ENCODE results near the gene MOCOS.
A peak's percentile ranks its signal among the peaks of the same experiment; 100 is the strongest.

The MOCOS gene

DNA sequence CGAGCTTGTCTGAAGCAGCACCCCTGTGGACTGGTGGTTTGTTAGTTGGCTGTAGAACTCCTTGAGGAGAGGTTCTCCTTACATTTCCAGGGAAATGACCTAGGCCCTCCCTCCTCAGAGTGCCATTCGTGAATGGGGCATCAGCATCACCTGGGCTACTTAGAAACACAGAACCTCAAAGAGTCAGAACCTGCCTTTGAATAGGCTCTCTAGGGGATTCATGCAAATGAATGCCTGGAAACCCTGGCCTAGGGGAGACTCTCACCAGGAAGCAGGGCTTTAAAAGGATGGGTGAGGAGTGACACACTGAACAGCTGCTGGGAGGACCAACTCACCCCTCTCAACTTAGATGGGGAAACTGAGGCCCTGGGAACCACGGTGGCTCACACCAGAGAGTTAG lies 2.1 kb upstream of the MOCOS start:
- Histone ChIP-seq H3K4me3 (ENCODE audit: low read length) (no peak overlapping the region), H4K20me1 (ENCODE audit: control insufficient read depth, insufficient read depth, low read depth, low read length) (no peaks in the 10 kb centered on the region), H3K4me1 (ENCODE audit: control insufficient read depth, low read length) (peaks cover 10% of the 10 kb centered on the region), H3K4me2 (ENCODE audit: low read length) (no peak overlapping the region), H3F3A (ENCODE audit: control insufficient read depth, insufficient read depth) (no peaks in the 10 kb centered on the region), H3K27me3 (ENCODE audit: control insufficient read depth, low read length) (peaks cover 28% of the 10 kb centered on the region), H3K9me3 (ENCODE audit: control insufficient read depth, insufficient read depth, low read length) (no peaks in the 10 kb centered on the region), H3K9me2 (replicated peaks; ENCODE audit: control insufficient read depth, low read length) (no peaks in the 10 kb centered on the region), H3K36me3 (ENCODE audit: control insufficient read depth, low read length) (no peaks in the 10 kb centered on the region), H3K79me2 (ENCODE audit: control insufficient read depth, low read length) (no peaks in the 10 kb centered on the region), H3K27ac (ENCODE audit: low read depth, low read length) (no peak overlapping the region)
- no peak for TF ChIP-seq EZH2phosphoT487 (IDR thresholded peaks at IDR 0.05; ENCODE audit: borderline replicate concordance, low read length)
- TF ChIP-seq, protein P1, sequence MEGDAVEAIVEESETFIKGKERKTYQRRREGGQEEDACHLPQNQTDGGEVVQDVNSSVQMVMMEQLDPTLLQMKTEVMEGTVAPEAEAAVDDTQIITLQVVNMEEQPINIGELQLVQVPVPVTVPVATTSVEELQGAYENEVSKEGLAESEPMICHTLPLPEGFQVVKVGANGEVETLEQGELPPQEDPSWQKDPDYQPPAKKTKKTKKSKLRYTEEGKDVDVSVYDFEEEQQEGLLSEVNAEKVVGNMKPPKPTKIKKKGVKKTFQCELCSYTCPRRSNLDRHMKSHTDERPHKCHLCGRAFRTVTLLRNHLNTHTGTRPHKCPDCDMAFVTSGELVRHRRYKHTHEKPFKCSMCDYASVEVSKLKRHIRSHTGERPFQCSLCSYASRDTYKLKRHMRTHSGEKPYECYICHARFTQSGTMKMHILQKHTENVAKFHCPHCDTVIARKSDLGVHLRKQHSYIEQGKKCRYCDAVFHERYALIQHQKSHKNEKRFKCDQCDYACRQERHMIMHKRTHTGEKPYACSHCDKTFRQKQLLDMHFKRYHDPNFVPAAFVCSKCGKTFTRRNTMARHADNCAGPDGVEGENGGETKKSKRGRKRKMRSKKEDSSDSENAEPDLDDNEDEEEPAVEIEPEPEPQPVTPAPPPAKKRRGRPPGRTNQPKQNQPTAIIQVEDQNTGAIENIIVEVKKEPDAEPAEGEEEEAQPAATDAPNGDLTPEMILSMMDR (IDR thresholded peaks at IDR 0.05; ENCODE audit: low read depth, low read length, poor library complexity, severe bottlenecking) = no peak

DNA sequence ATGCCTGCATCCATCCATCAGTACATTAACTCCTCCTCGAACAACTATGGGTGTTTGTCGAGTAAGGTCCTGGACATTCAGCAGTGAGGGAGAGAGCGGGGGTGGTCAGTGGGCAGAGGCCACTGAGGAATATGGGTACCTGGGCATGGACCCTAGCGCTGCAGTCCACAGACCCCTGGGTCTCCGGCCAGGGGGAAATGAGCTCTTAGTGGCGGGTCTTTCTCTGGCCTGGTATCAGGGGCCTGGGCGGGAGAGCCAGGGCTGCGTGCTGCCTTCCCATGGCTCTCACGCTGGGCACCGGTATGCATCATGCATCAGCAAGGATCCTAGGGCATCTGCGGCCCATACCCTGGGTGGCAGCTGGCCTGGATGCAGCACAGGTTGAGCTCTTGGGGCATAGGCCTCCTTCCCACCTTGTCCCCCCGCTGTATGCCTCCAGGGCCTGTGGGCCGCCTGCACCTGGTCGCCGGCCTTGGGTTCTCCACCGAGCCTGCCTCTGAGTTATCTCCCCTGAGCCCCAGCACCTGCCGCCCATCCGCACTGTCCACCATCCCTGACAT lies 1.3 kb upstream of the MOCOS start:
- Histone ChIP-seq H3K4me1 (ENCODE audit: control insufficient read depth, low read length) (peaks cover 10% of the 10 kb centered on the region), H3F3A (ENCODE audit: control insufficient read depth, insufficient read depth) (no peaks in the 10 kb centered on the region), H3K4me2 (ENCODE audit: low read length) (no peak overlapping the region), H3K36me3 (ENCODE audit: control insufficient read depth, low read length) (no peaks in the 10 kb centered on the region), H3K27me3 (ENCODE audit: control insufficient read depth, low read length) (peaks cover 28% of the 10 kb centered on the region), H3K4me3 (ENCODE audit: low read length) (no peak overlapping the region), H3K9me2 (replicated peaks; ENCODE audit: control insufficient read depth, low read length) (no peaks in the 10 kb centered on the region), H3K9me3 (ENCODE audit: control insufficient read depth, insufficient read depth, low read length) (no peaks in the 10 kb centered on the region), H3K27ac (ENCODE audit: low read depth, low read length) (no peak overlapping the region), H4K20me1 (ENCODE audit: control insufficient read depth, insufficient read depth, low read depth, low read length) (no peaks in the 10 kb centered on the region), H3K79me2 (ENCODE audit: control insufficient read depth, low read length) (no peaks in the 10 kb centered on the region)
- TF ChIP-seq EZH2phosphoT487 (IDR thresholded peaks at IDR 0.05; ENCODE audit: borderline replicate concordance, low read length) = no peak
- TF ChIP-seq, protein P1 (IDR thresholded peaks at IDR 0.05; ENCODE audit: low read depth, low read length, poor library complexity, severe bottlenecking) = no peak

DNA sequence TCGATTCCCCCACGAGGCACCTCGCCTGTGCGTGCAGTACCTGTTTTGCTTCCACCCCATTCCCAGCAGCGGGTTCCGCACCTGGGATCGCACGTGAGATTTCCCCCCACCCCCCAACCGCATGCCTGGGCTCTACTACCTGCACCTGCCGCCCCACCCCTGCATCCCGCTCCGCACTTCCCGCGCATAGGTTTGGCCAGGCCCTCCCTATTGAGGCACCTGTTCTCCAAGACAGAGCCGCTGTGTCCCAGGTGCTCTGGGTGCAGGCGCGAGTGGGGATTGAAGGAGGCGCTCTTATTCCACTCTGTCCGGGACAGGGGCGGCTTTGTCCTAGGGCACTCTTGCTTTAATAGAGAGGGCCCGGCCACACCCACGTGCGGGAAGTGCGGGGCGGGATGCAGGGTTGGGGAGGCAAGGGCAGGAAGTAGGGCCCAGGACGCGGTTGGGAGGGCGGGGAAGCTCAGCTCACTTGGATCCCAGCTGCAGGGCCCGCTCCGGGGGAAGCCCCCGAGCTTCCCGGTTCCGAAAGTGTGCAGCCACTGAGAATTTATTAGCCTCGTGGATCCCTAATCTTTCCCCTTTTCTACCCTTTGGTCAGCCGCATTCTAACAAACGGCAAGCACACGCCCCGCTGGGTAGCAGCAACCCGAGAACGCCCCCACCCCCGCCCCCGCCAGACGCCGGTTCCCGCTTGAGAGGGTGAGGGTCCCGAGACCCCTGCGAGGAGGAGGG lies 670 bp upstream of the MOCOS start:
- no peaks in the 10 kb centered on the region for H3K79me2 ChIP-seq (ENCODE audit: control insufficient read depth, low read length)
- peaks cover 28% of the 10 kb centered on the region for H3K27me3 ChIP-seq (ENCODE audit: control insufficient read depth, low read length)
- H3K4me2 ChIP-seq (ENCODE audit: low read length) = peak overlapping the region; percentile 69
- H3K9me2 ChIP-seq (replicated peaks; ENCODE audit: control insufficient read depth, low read length) = no peaks in the 10 kb centered on the region
- H4K20me1 ChIP-seq (ENCODE audit: control insufficient read depth, insufficient read depth, low read depth, low read length) = no peaks in the 10 kb centered on the region
- H3F3A ChIP-seq (ENCODE audit: control insufficient read depth, insufficient read depth) = no peaks in the 10 kb centered on the region
- no peak overlapping the region for H3K27ac ChIP-seq (ENCODE audit: low read depth, low read length)
- peaks cover 10% of the 10 kb centered on the region for H3K4me1 ChIP-seq (ENCODE audit: control insufficient read depth, low read length)
- no peaks in the 10 kb centered on the region for H3K9me3 ChIP-seq (ENCODE audit: control insufficient read depth, insufficient read depth, low read length)
- H3K36me3 ChIP-seq (ENCODE audit: control insufficient read depth, low read length) = no peaks in the 10 kb centered on the region
- H3K4me3 ChIP-seq (ENCODE audit: low read length) = peak overlapping the region; percentile 53
- TF ChIP-seq, protein P1 (IDR thresholded peaks at IDR 0.05; ENCODE audit: low read depth, low read length, poor library complexity, severe bottlenecking) = no peak
- TF ChIP-seq EZH2phosphoT487 (IDR thresholded peaks at IDR 0.05; ENCODE audit: borderline replicate concordance, low read length) = no peak
